HFFc6 (cell line): ENCODE results near the gene AFF1. TPM values are rescaled to one million over a fixed set of nuclear protein-coding genes. Genes with fewer than 3 reads are reported as not detected.

Experiments used
- DNase-seq: peaks from one replicate; pipeline ENCODE4 v3.0.0-alpha.2; 2018
- H3K27ac Mint-ChIP-seq: 2 replicates; pipeline ENCODE4 v1.8.0; 2020; ENCODE audit warnings: mild to moderate bottlenecking, mixed read lengths
- H3K27me3 Mint-ChIP-seq: 2 replicates; pipeline ENCODE4 v1.8.0; 2021; ENCODE audit warnings: mild to moderate bottlenecking, moderate library complexity, mixed read lengths; ENCODE audit not compliant: insufficient read depth
- H3K36me3 Mint-ChIP-seq: 2 replicates; pipeline ENCODE4 v1.8.0; 2021; ENCODE audit warnings: low read depth, mixed read lengths
- H3K4me1 Mint-ChIP-seq: 2 replicates; pipeline ENCODE4 v1.8.0; 2020; ENCODE audit warnings: low read depth, mixed read lengths
- H3K4me3 Mint-ChIP-seq: 2 replicates; pipeline ENCODE4 v1.8.0; 2020; ENCODE audit warnings: mild to moderate bottlenecking, moderate library complexity, mixed read lengths
- H3K9me3 Mint-ChIP-seq: 2 replicates; pipeline ENCODE4 v1.8.0; 2020; ENCODE audit warnings: mild to moderate bottlenecking, mixed read lengths
- CTCF ChIP-seq: fragments of 200-600 bp; sonication (generic); IDR thresholded peaks from 2 replicates; pipeline ENCODE4 v1.5.0; 2021; ENCODE audit warnings: antibody characterized with exemption, mild to moderate bottlenecking
- total RNA-seq, 6 experiments: library from RNA; stranded (reverse); fragmentation: NEBNext Ultra II Directional; extraction: Animal tissue kit (Norgen Biotek cat#: 25700); gene quantifications; 2 replicates in 1 of 6; 3 replicates in 5 of 6; pipeline ENCODE4 v1.2.3, GENCODE V29; 2021

The AFF1 gene
- total RNA-seq, 6 experiments from 2014 or later: 28.3 to 43.6 (median 32.8) TPM

DNA sequence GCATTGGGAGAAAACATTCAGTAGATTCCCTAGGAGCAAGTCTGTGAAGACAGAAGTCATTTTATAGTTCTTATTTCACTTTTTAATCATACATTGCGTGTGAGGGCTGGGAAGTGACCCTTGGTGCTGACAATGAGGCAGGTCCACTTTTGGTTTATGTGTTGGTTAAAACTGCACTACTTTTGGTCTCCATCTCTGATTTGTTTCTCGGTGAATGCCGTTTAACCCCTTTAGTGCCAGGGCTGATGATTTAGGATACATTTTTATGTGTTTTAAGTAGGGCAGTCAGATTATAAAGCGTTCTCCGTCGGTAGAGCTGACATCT, 110.4 kb downstream of the AFF1 start:
- DNase-seq: no peak
- H3K9me3 Mint-ChIP-seq: no peaks in the 10 kb centered on the region
- TF ChIP-seq CTCF: no peak
- no peak overlapping the region for H3K4me3 Mint-ChIP-seq
- no peak overlapping the region for H3K27ac Mint-ChIP-seq
- peaks cover 10% of the 10 kb centered on the region for H3K36me3 Mint-ChIP-seq
- H3K27me3 Mint-ChIP-seq: no peaks in the 10 kb centered on the region
- peaks cover 17% of the 10 kb centered on the region for H3K4me1 Mint-ChIP-seq

DNA sequence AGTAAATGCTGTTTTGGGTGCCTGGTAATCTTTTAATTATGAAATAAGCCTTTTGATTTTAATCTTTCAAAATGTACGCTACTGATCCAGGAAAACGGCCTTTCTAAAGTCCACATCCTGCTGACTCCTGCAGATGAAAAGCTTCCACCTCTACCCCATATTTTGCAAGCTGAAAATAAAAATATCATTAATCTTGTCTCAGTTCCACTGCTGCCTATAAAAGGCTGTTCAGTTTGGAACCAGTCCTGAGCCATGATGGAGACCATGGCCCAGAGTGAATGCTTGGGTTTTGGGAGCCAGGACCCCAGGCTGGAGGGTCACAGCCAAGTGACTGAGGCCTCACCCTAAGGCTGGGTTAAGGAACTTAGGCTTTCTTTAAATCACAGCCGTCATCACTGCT, 110.8 kb downstream of the AFF1 start:
- no peak for TF ChIP-seq CTCF
- no peak overlapping the region for H3K27ac Mint-ChIP-seq
- DNase-seq: no peak
- peaks cover 20% of the 10 kb centered on the region for H3K4me1 Mint-ChIP-seq
- H3K36me3 Mint-ChIP-seq: peaks cover 12% of the 10 kb centered on the region
- H3K4me3 Mint-ChIP-seq: no peak overlapping the region
- no peaks in the 10 kb centered on the region for H3K27me3 Mint-ChIP-seq
- no peaks in the 10 kb centered on the region for H3K9me3 Mint-ChIP-seq

GRCh38 chr4:87046121-87046551, 111.3 kb downstream of the AFF1 start:
- H3K9me3 Mint-ChIP-seq: no peaks in the 10 kb centered on the region
- H3K27me3 Mint-ChIP-seq: no peaks in the 10 kb centered on the region
- peaks cover 22% of the 10 kb centered on the region for H3K4me1 Mint-ChIP-seq
- no peak for DNase-seq
- no peak overlapping the region for H3K4me3 Mint-ChIP-seq
- no peak overlapping the region for H3K27ac Mint-ChIP-seq
- peaks cover 16% of the 10 kb centered on the region for H3K36me3 Mint-ChIP-seq
- no peak for TF ChIP-seq CTCF

- no peak for TF ChIP-seq CTCF
- Mint-ChIP-seq H3K9me3 (no peaks in the 10 kb centered on the region), H3K4me3 (no peak overlapping the region), H3K4me1 (peaks cover 21% of the 10 kb centered on the region), H3K27me3 (peaks cover under 1% of the 10 kb centered on the region; the same call in 1 of the 2 replicates), H3K27ac (no peak overlapping the region), H3K36me3 (peaks cover 23% of the 10 kb centered on the region)
- no peak for DNase-seq
These were observed 112.5 kb downstream of the AFF1 start for GRCh38 chr4:87047281-87047798.

GRCh38 chr4:87049508-87049907, 114.7 kb downstream of the AFF1 start:
- H3K9me3 Mint-ChIP-seq: no peaks in the 10 kb centered on the region
- H3K27ac Mint-ChIP-seq: no peak overlapping the region
- no peak for TF ChIP-seq CTCF
- H3K27me3 Mint-ChIP-seq: peaks cover 2% of the 10 kb centered on the region; the same call in 1 of the 2 replicates
- H3K4me1 Mint-ChIP-seq: peaks cover 32% of the 10 kb centered on the region
- DNase-seq: no peak
- H3K36me3 Mint-ChIP-seq: peaks cover 23% of the 10 kb centered on the region
- no peak overlapping the region for H3K4me3 Mint-ChIP-seq

- Mint-ChIP-seq H3K9me3 (no peaks in the 10 kb centered on the region), H3K36me3 (peaks cover 23% of the 10 kb centered on the region)
These were observed 115.8 kb downstream of the AFF1 start for GRCh38 chr4:87050596-87050995.

More at GRCh38 chr4:87050596-87050995, 115.8 kb downstream of the AFF1 start:
- DNase-seq: no peak
- Mint-ChIP-seq H3K4me3 (no peak overlapping the region), H3K27me3 (peaks cover 2% of the 10 kb centered on the region; the same call in 1 of the 2 replicates), H3K4me1 (peaks cover 41% of the 10 kb centered on the region), H3K27ac (no peak overlapping the region)
- no peak for TF ChIP-seq CTCF
